Measurements from ENCODE around the gene BPIFB3. TPM values are rescaled to one million over a fixed set of nuclear protein-coding genes. Genes with fewer than 3 reads are reported as not detected.

The BPIFB3 gene
- total RNA-seq, 2 donors from 2014 or later: not detected

GRCh38 chr20:33017542-33017941 lies 36.2 kb upstream of the BPIFB3 start:
- no peak for TF ChIP-seq POLR2A (IDR thresholded peaks at IDR 0.05)
- no peak for TF ChIP-seq CTCF (IDR thresholded peaks at IDR 0.05)
- no peak for DNase-seq
- H3K36me3 ChIP-seq (replicated peaks in 1 of 2; ENCODE audit: insufficient read depth in 1 of 2, low read depth in 2 of 2): no peaks in the 10 kb centered on the region
- no peak overlapping the region for H3K4me3 ChIP-seq
- intact Hi-C loops (cut with DNase I): no loop called here
- no peak overlapping the region for H3K27ac ChIP-seq
- WGBS, 2 donors: 75 to 76% methylated on average over 6 to 7 of the region's 7 CpGs
- ATAC-seq: no peak
- H3K4me1 ChIP-seq: no peaks in the 10 kb centered on the region
- H3K9me3 ChIP-seq: no peaks in the 10 kb centered on the region
- no peaks in the 10 kb centered on the region for H3K27me3 ChIP-seq

GRCh38 chr20:33018169-33018931 lies 35.4 kb upstream of the BPIFB3 start:
- Histone ChIP-seq H3K27ac (no peak overlapping the region), H3K4me3 (no peak overlapping the region), H3K9me3 (no peaks in the 10 kb centered on the region), H3K36me3 (replicated peaks in 1 of 2; ENCODE audit: insufficient read depth in 1 of 2, low read depth in 2 of 2) (no peaks in the 10 kb centered on the region), H3K4me1 (no peaks in the 10 kb centered on the region), H3K27me3 (no peaks in the 10 kb centered on the region)
- 55 to 63% methylated on average over 12 to 14 of the region's 14 CpGs for WGBS, 2 donors
- ATAC-seq (no peak), DNase-seq (no peak)
- intact Hi-C loops (cut with DNase I): no loop called here
- TF ChIP-seq CTCF (IDR thresholded peaks at IDR 0.05): no peak
- TF ChIP-seq POLR2A (IDR thresholded peaks at IDR 0.05): no peak

- TF ChIP-seq POLR2A (IDR thresholded peaks at IDR 0.05) (no peak), CTCF (IDR thresholded peaks at IDR 0.05) (no peak)
- H3K4me1 ChIP-seq: no peaks in the 10 kb centered on the region
- no peak for DNase-seq
- H3K4me3 ChIP-seq: no peak overlapping the region
- H3K27ac ChIP-seq: no peak overlapping the region
- no peaks in the 10 kb centered on the region for H3K27me3 ChIP-seq
- H3K9me3 ChIP-seq: no peaks in the 10 kb centered on the region
- intact Hi-C loops (cut with DNase I): no loop called here
- 83 to 85% methylated on average over 15 to 23 of the region's 23 CpGs for WGBS, 2 donors
- no peak for ATAC-seq
- no peaks in the 10 kb centered on the region for H3K36me3 ChIP-seq (replicated peaks in 1 of 2; ENCODE audit: insufficient read depth in 1 of 2, low read depth in 2 of 2)
Measured at GRCh38 chr20:33019465-33020277, 34.0 kb upstream of the BPIFB3 start.

GRCh38 chr20:33020278-33021161 lies 33.2 kb upstream of the BPIFB3 start:
- no peak overlapping the region for H3K27ac ChIP-seq
- no peak for ATAC-seq

More at GRCh38 chr20:33020278-33021161, 33.2 kb upstream of the BPIFB3 start:
- no peak for DNase-seq
- Histone ChIP-seq H3K27me3 (no peaks in the 10 kb centered on the region), H3K4me3 (no peak overlapping the region), H3K36me3 (replicated peaks in 1 of 2; ENCODE audit: insufficient read depth in 1 of 2, low read depth in 2 of 2) (no peaks in the 10 kb centered on the region), H3K9me3 (no peaks in the 10 kb centered on the region), H3K4me1 (no peaks in the 10 kb centered on the region)
- 65 to 72% methylated on average over 5 to 18 of the region's 18 CpGs for WGBS, 2 donors
- intact Hi-C loops (cut with DNase I): no loop called here
- TF ChIP-seq POLR2A (IDR thresholded peaks at IDR 0.05): no peak
- TF ChIP-seq CTCF (IDR thresholded peaks at IDR 0.05): no peak
